HepG2 (cell line): Measurements from ENCODE around the gene CIDEA. TPM values are rescaled to one million over a fixed set of nuclear protein-coding genes. Genes with fewer than 3 reads are reported as not detected.
A peak's percentile ranks its signal among the peaks of the same experiment; 100 is the strongest.

Source experiments
- ATAC-seq: fragments of 200-7000 bp; cut with Tn5 transposase; 3 replicates; pipeline ENCODE4 v1.9.1; 2020; ENCODE audit warnings: mild to moderate bottlenecking, moderate library complexity
- BruUV-seq: library from RNA; stranded (reverse); fragments of 400-500 nt; replicated peaks from 2 replicates; lab custom pipeline; 2021; lab: Mats Ljungman, UMichigan
- CTCF ChIA-PET: fragments of 300-600 bp; formaldehyde crosslinking; extraction: SDS; loops from one replicate; lab custom pipeline; 2021; ENCODE audit warnings: low total read pairs, inconsistent platforms, low intra/inter-chr PET ratio; lab: Yijun Ruan, JAX
- POLR2A ChIA-PET: fragments of 350-600 bp; sonication (Branson Sonifier 250); formaldehyde crosslinking; loops from one replicate; lab custom pipeline; 2020; ENCODE audit warnings: antibody characterized with exemption, inconsistent platforms; lab: Yijun Ruan, JAX
- DNase-seq: peaks from one replicate; pipeline ENCODE4 v3.0.0-alpha.2; 2015; ENCODE audit warnings: low spot score
- FAIRE-seq: peaks from 3 replicates; lab custom pipeline; 2011; peaks lifted over from hg19 to GRCh38; lab: Jason Lieb, UNC
- H2AFZ ChIP-seq: one replicate; pipeline ENCODE4 v1.6.1; 2011; ENCODE audit warnings: low read length, inconsistent platforms
- H3K27ac ChIP-seq: fragments of 300-600 bp; 3 replicates; pipeline ENCODE4 v1.8.0; 2011; ENCODE audit warnings: mixed run types, mild to moderate bottlenecking, mixed read lengths, low read length, inconsistent platforms; ENCODE audit not compliant: insufficient read depth; ENCODE audit errors: extremely low read length
- H3K27me3 ChIP-seq, 2 experiments: fragments of 200-600 bp in 1 of 2; 2 replicates in 1 of 2; 3 replicates in 1 of 2; pipeline versions ENCODE4 v1.6.0 to v1.8.0; 2011; ENCODE audit warnings: low read length in 2 of 2, mild to moderate bottlenecking in 2 of 2, moderate library complexity in 2 of 2, inconsistent platforms in 1 of 2; ENCODE audit not compliant: insufficient read depth in 2 of 2, control insufficient read depth in 1 of 2
- H3K36me3 ChIP-seq, 2 experiments: fragments of 200-600 bp in 1 of 2; replicated peaks in 1 of 2; 2 replicates in 1 of 2; 3 replicates in 1 of 2; pipeline versions ENCODE4 v1.5.1 to v1.8.0; 2011; ENCODE audit warnings: low read length in 2 of 2, inconsistent platforms in 1 of 2; ENCODE audit not compliant: insufficient read depth in 2 of 2, control insufficient read depth in 1 of 2
- H3K4me1 ChIP-seq: 2 replicates; pipeline ENCODE4 v1.5.1; 2012; ENCODE audit warnings: low read length, inconsistent platforms; ENCODE audit not compliant: insufficient read depth
- H3K4me2 ChIP-seq: 2 replicates; pipeline ENCODE4 v1.6.0; 2011; ENCODE audit warnings: low read depth, low read length, inconsistent platforms
- H3K4me3 ChIP-seq, 3 experiments: fragments of 200-600 bp in 1 of 3; sonication (generic), shearing (Covaris generic) in 1 of 3; replicated peaks in 1 of 3; 2 replicates each; pipeline ENCODE4 v1.5.1; 2011 to 2016; ENCODE audit warnings: low read length in 3 of 3, inconsistent platforms in 2 of 3, low read depth in 2 of 3, mild to moderate bottlenecking in 2 of 3, control low read depth in 1 of 3, mixed read lengths in 1 of 3; ENCODE audit not compliant: insufficient read depth in 1 of 3
- H3K79me2 ChIP-seq: one replicate; pipeline ENCODE4 v1.6.1; 2011; ENCODE audit warnings: low read length, inconsistent platforms; ENCODE audit not compliant: insufficient read depth
- H3K9ac ChIP-seq: 2 replicates; pipeline ENCODE4 v1.6.0; 2011; ENCODE audit warnings: mild to moderate bottlenecking, low read depth, low read length, inconsistent platforms; ENCODE audit not compliant: insufficient read depth
- H3K9me3 ChIP-seq: 2 replicates; pipeline ENCODE4 v1.5.1; 2012; ENCODE audit warnings: mild to moderate bottlenecking, low read length
- H4K20me1 ChIP-seq: 2 replicates; pipeline ENCODE4 v1.6.0; 2011; ENCODE audit warnings: inconsistent platforms, mild to moderate bottlenecking, low read length, moderate library complexity; ENCODE audit not compliant: insufficient read depth
- KAT7 ChIP-seq: IDR thresholded peaks from 2 replicates; pipeline ENCODE4 v1.6.1; 2018; ENCODE audit warnings: borderline replicate concordance, missing compliant biosample characterization
- KDM5A ChIP-seq: fragments of 200-600 bp; sonication (generic); IDR thresholded peaks from 2 replicates; pipeline ENCODE4 v1.7.0; 2018; ENCODE audit warnings: antibody characterized with exemption, mild to moderate bottlenecking, low read length, borderline replicate concordance
- NR2F1 ChIP-seq, 2 experiments: fragments of 450-650 bp in 1 of 2; formaldehyde crosslinking in 1 of 2; IDR thresholded peaks; 2 replicates each; pipeline versions ENCODE4 v1.5.0 to v1.6.1; 2016 to 2020; ENCODE audit warnings: mild to moderate bottlenecking in 1 of 2, missing compliant biosample characterization in 1 of 2, missing genetic modification reagents in 1 of 2, moderate library complexity in 1 of 2
- REXO4 ChIP-seq: sonication (generic); formaldehyde crosslinking; IDR thresholded peaks from 2 replicates; pipeline ENCODE4 v1.8.0; 2022; ENCODE audit warnings: missing genetic modification reagents, mild to moderate bottlenecking, borderline replicate concordance
- SOX6 ChIP-seq, 2 experiments: fragments of 450-650 bp in 1 of 2; sonication (generic) in 1 of 2; formaldehyde crosslinking in 1 of 2; IDR thresholded peaks; 2 replicates each; pipeline versions ENCODE4 v1.4.0 to v1.6.1; 2017 to 2020; ENCODE audit warnings: antibody characterized with exemption in 1 of 2, mild to moderate bottlenecking in 1 of 2, missing genetic modification reagents in 1 of 2
- TEAD3 ChIP-seq: optimal IDR thresholded peaks from 2 replicates; pipeline ENCODE3; 2016; ENCODE audit warnings: borderline replicate concordance
- YEATS4 ChIP-seq: sonication (generic); formaldehyde crosslinking; IDR thresholded peaks from 2 replicates; pipeline ENCODE4 v1.4.0; 2020; ENCODE audit warnings: missing genetic modification reagents, borderline replicate concordance
- ZMYM3 ChIP-seq: sonication (generic); formaldehyde crosslinking; IDR thresholded peaks from 2 replicates; pipeline ENCODE4 v1.5.1; 2020; ENCODE audit warnings: mild to moderate bottlenecking, missing genetic modification reagents
- ZNF256 ChIP-seq: sonication (generic); formaldehyde crosslinking; conservative IDR thresholded peaks from 2 replicates; pipeline ENCODE4 v1.4.0; 2020; ENCODE audit warnings: missing genetic modification reagents
- ZNF350 ChIP-seq: sonication (generic); formaldehyde crosslinking; IDR thresholded peaks from 2 replicates; pipeline ENCODE4 v1.4.0; 2020; ENCODE audit warnings: mild to moderate bottlenecking, low read depth, missing genetic modification reagents, borderline replicate concordance
- ZNF383 ChIP-seq: sonication (generic); formaldehyde crosslinking; IDR thresholded peaks from 2 replicates; pipeline ENCODE4 v1.4.0; 2020; ENCODE audit warnings: missing genetic modification reagents, mild to moderate bottlenecking, borderline replicate concordance
- ZNF484 ChIP-seq: sonication (generic); formaldehyde crosslinking; IDR thresholded peaks from 2 replicates; pipeline ENCODE4 v1.5.1; 2020; ENCODE audit warnings: mild to moderate bottlenecking, low read depth, missing genetic modification reagents, borderline replicate concordance
- ZNF557 ChIP-seq: sonication (generic); formaldehyde crosslinking; IDR thresholded peaks from 2 replicates; pipeline ENCODE4 v1.4.0; 2020; ENCODE audit warnings: missing genetic modification reagents
- ZNF772 ChIP-seq: sonication (generic); formaldehyde crosslinking; IDR thresholded peaks from 2 replicates; pipeline ENCODE4 v1.5.0; 2020; ENCODE audit warnings: mild to moderate bottlenecking, missing genetic modification reagents
- ZNF777 ChIP-seq: sonication (generic); formaldehyde crosslinking; IDR thresholded peaks from 2 replicates; pipeline ENCODE4 v1.4.0; 2020; ENCODE audit warnings: missing genetic modification reagents
- WGBS: methylation state at CpG from one replicate; pipeline ENCODE4 v1.1.6; 2017; ENCODE audit warnings: low lambda C conversion rate; 5-methylcytosine and 5-hydroxymethylcytosine counted together
- in situ Hi-C: cut with HindIII; loops from 2 replicates; pipeline ENCODE4 v1.10.0; 2017; ENCODE audit warnings: low pct_unique_long_range_greater_than_20kb; ENCODE audit not compliant: extremely low pct_ligation_motif_present
- intact Hi-C: fragments of 100-400 bp; cut with micrococcal nuclease; formaldehyde crosslinking; loops from one replicate; pipeline ENCODE4 v1.10.0; 2022; ENCODE audit not compliant: unreplicated experiment
- polyA plus RNA-seq, 8 experiments: library from polyadenylated mRNA; depleted of rRNA in 3 of 8; stranded (reverse) in 7 of 8; unstranded in 1 of 8; fragments of >200 nt; fragmentation: Illumina TruSeq in 4 of 8; extraction: Trizol in 4 of 8; gene quantifications; 2 replicates each; pipeline versions ENCODE4 v1.2.1 to v1.2.3, GENCODE V29; 2011 to 2016; ENCODE audit warnings: low read depth in 4 of 8, missing spikeins in 1 of 8, mixed read lengths in 1 of 8; ENCODE audit not compliant: insufficient read depth in 1 of 8
- total RNA-seq, 5 experiments: library from RNA; depleted of rRNA; stranded (reverse); fragments of >200 nt; fragmentation: Illumina TruSeq; extraction: Trizol; gene quantifications; 2 replicates each; pipeline ENCODE4 v1.2.3, GENCODE V29; 2016; ENCODE audit warnings: low read depth in 1 of 5
- TF ChIP-seq, protein P1 (sequence below): sonication (generic); formaldehyde crosslinking; IDR thresholded peaks from 2 replicates; pipeline ENCODE4 v1.4.0; 2020; ENCODE audit warnings: missing genetic modification reagents
- TF ChIP-seq, protein P2 (sequence below): sonication (generic); formaldehyde crosslinking; IDR thresholded peaks from 2 replicates; pipeline ENCODE4 v1.5.0; 2020; ENCODE audit warnings: missing genetic modification reagents
- TF ChIP-seq, protein P3 (sequence below): sonication (generic); formaldehyde crosslinking; IDR thresholded peaks from 2 replicates; pipeline ENCODE4 v1.4.0; 2020; ENCODE audit warnings: low read depth, mild to moderate bottlenecking, missing genetic modification reagents
- TF ChIP-seq, protein P4 (sequence below): sonication (generic); formaldehyde crosslinking; conservative IDR thresholded peaks from 2 replicates; pipeline ENCODE4 v1.4.0; 2020; ENCODE audit warnings: missing genetic modification reagents

Gene CIDEA
- total and polyA plus RNA-seq, 2 of the 13 experiments (the other 11 are each of a cell fraction or from before 2014, with no cell fraction given) = not detected

DNA sequence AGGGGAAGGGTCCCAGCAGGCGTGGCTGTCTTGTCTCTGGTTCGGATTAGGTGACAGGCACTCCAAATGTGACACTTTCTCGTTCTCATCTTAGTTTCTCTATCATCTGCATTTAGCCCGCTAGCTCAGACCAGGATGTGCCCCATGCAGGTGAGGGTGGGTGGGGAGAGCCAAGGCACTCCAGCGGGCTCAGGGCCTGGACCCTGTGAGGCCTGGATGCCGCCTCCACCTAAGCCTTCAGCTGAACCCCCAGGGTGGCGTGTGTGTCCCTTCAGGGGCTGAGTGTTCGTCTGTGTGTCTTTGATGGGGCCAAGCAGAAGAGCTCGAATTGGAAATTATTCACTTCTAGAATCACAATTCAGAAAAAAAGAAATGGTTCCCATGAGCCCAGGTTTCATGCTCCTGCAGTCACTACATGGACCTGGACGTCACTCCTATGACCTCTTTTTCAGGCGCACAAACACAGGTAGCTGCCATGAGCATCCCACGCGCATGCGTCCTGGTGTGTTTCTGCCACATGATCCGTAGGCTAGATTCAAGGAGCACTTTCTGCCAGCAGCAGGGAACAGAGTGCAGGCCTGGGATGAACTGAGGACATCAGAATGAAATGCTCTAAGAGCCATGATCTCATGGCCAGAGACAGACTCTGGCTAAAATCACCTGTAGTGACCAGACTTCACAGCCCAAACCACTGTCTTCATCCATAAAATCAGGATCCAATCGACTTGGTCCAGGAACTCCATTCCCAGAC is 25.8 kb downstream of the CIDEA start:
- ChIA-PET POLR2A (interaction anchor here (1.4 to 2.2 kb wide), 2 partner anchors 8 to 38 kb away, joined by 3 to 12 read pairs; no protein-coding TSS in a partner anchor), CTCF (no interaction called here)
- no TSS peak for BruUV-seq
- peak overlapping the region; percentile 82; the same call in 1 of the 2 replicates for H3K4me2 ChIP-seq
- no peaks in the 10 kb centered on the region for H3K79me2 ChIP-seq
- no peaks in the 10 kb centered on the region for H3K36me3 ChIP-seq
- intact Hi-C loops = loop anchor here (5.0 kb wide), 1 partner anchor 377 kb away; the partner anchor contains the start of gene SPIRE1
- H3K9ac ChIP-seq = 0 out of 2 replicates have a peak overlapping the region, but pooled peaks have one; percentile 50
- in situ Hi-C loops = no loop called here
- H4K20me1 ChIP-seq = no peaks in the 10 kb centered on the region
- no peak overlapping the region; a peak in 1 of 6 replicates for H3K4me3 ChIP-seq
- DNase-seq (no peak), FAIRE-seq (no peak), ATAC-seq (no peak)
- H3K4me1 ChIP-seq = peaks cover 31% of the 10 kb centered on the region
- H3K27ac ChIP-seq = no peak overlapping the region
- no peaks in the 10 kb centered on the region for H3K9me3 ChIP-seq
- H2AFZ ChIP-seq = no peak overlapping the region
- H3K27me3 ChIP-seq = peaks cover 0 to 6% of the 10 kb centered on the region in 2 experiments; a peak in 1 of 5 replicates
- 77% methylated on average over 12 of the region's 16 CpGs for WGBS
- TF ChIP-seq TEAD3 (CRISPR knock-in tag) (no peak), ZNF772 (CRISPR knock-in tag) (no peak), SOX6 (IDR thresholded peaks at IDR 0.05) (no peak), SOX6 (CRISPR knock-in tag; IDR thresholded peaks at IDR 0.05) (no peak), KAT7 (no peak), ZNF383 (no peak), KDM5A (no peak), ZNF256 (no peak), ZNF557 (CRISPR knock-in tag) (no peak), ZNF350 (CRISPR knock-in tag) (no peak), ZNF484 (no peak), ZNF777 (CRISPR knock-in tag) (no peak), ZMYM3 (CRISPR knock-in tag) (no peak), YEATS4 (CRISPR knock-in tag) (no peak), REXO4 (CRISPR knock-in tag) (no peak), NR2F1 (CRISPR knock-in tag; IDR thresholded peaks at IDR 0.05) (no peak)
- TF ChIP-seq, protein P1, sequence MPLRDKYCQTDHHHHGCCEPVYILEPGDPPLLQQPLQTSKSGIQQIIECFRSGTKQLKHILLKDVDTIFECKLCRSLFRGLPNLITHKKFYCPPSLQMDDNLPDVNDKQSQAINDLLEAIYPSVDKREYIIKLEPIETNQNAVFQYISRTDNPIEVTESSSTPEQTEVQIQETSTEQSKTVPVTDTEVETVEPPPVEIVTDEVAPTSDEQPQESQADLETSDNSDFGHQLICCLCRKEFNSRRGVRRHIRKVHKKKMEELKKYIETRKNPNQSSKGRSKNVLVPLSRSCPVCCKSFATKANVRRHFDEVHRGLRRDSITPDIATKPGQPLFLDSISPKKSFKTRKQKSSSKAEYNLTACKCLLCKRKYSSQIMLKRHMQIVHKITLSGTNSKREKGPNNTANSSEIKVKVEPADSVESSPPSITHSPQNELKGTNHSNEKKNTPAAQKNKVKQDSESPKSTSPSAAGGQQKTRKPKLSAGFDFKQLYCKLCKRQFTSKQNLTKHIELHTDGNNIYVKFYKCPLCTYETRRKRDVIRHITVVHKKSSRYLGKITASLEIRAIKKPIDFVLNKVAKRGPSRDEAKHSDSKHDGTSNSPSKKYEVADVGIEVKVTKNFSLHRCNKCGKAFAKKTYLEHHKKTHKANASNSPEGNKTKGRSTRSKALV (CRISPR knock-in tag) = no peak
- TF ChIP-seq, protein P2, sequence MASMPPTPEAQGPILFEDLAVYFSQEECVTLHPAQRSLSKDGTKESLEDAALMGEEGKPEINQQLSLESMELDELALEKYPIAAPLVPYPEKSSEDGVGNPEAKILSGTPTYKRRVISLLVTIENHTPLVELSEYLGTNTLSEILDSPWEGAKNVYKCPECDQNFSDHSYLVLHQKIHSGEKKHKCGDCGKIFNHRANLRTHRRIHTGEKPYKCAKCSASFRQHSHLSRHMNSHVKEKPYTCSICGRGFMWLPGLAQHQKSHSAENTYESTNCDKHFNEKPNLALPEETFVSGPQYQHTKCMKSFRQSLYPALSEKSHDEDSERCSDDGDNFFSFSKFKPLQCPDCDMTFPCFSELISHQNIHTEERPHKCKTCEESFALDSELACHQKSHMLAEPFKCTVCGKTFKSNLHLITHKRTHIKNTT (CRISPR knock-in tag) = no peak
- TF ChIP-seq, protein P3, sequence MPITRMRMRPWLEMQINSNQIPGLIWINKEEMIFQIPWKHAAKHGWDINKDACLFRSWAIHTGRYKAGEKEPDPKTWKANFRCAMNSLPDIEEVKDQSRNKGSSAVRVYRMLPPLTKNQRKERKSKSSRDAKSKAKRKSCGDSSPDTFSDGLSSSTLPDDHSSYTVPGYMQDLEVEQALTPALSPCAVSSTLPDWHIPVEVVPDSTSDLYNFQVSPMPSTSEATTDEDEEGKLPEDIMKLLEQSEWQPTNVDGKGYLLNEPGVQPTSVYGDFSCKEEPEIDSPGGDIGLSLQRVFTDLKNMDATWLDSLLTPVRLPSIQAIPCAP = no peak
- TF ChIP-seq, protein P4, sequence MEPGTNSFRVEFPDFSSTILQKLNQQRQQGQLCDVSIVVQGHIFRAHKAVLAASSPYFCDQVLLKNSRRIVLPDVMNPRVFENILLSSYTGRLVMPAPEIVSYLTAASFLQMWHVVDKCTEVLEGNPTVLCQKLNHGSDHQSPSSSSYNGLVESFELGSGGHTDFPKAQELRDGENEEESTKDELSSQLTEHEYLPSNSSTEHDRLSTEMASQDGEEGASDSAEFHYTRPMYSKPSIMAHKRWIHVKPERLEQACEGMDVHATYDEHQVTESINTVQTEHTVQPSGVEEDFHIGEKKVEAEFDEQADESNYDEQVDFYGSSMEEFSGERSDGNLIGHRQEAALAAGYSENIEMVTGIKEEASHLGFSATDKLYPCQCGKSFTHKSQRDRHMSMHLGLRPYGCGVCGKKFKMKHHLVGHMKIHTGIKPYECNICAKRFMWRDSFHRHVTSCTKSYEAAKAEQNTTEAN (CRISPR knock-in tag) = no peak
